HAP-1 (cell line): Measurements from ENCODE around the gene RAB8B.
A peak's percentile ranks its signal among the peaks of the same experiment; 100 is the strongest.

Experiments used
- DNase-seq, 2 experiments: peaks; one replicate each; pipeline ENCODE4 v3.0.0-alpha.2; 2016 to 2020; ENCODE audit warnings: low spot score in 2 of 2
- H3K27me3 ChIP-seq: fragments of 250-450 bp; sonication (Bioruptor Pico); 2 replicates; pipeline ENCODE4 v1.5.1; 2020; ENCODE audit warnings: low read depth, mild to moderate bottlenecking, moderate library complexity
- H3K36me3 ChIP-seq: fragments of 250-450 bp; sonication (Bioruptor Pico); replicated peaks from 2 replicates; pipeline ENCODE4 v1.5.1; 2020; ENCODE audit warnings: mild to moderate bottlenecking
- H3K4me1 ChIP-seq: fragments of 250-450 bp; sonication (Bioruptor Pico); 2 replicates; pipeline ENCODE4 v1.5.1; 2020; ENCODE audit warnings: mild to moderate bottlenecking
- H3K4me3 ChIP-seq: fragments of 250-450 bp; sonication (Bioruptor Pico); 2 replicates; pipeline ENCODE4 v1.5.1; 2020; ENCODE audit warnings: mild to moderate bottlenecking, moderate library complexity
- H3K9me3 ChIP-seq: fragments of 250-450 bp; sonication (Bioruptor Pico); 2 replicates; pipeline ENCODE4 v1.5.1; 2020; ENCODE audit warnings: mild to moderate bottlenecking, moderate library complexity
- in situ Hi-C: fragments of 300-500 bp; cut with MboI; formaldehyde crosslinking; loops from 3 replicates; pipeline ENCODE4 v1.14.3; 2020; ENCODE audit warnings: low sequenced_read_pairs, inconsistent platforms, mixed read lengths

RAB8B gene

GRCh38 chr15:63188926-63189871 lies at the start of gene RAB8B:
Gene RAB8B, plus strand, starts transcription at chr15:63189606. Its CDS starts 19 bp downstream, at chr15:63189625.
- DNase-seq = peak; percentile 100
- Histone ChIP-seq H3K9me3 (no peaks in the 10 kb centered on the region), H3K27me3 (no peaks in the 10 kb centered on the region), H3K4me3 (peak within 1 kb of the TSS; percentile 63), H3K36me3 (no peaks in the 10 kb centered on the region), H3K4me1 (peaks cover 24% of the 10 kb centered on the region)
- in situ Hi-C loops = no loop called here

DNA sequence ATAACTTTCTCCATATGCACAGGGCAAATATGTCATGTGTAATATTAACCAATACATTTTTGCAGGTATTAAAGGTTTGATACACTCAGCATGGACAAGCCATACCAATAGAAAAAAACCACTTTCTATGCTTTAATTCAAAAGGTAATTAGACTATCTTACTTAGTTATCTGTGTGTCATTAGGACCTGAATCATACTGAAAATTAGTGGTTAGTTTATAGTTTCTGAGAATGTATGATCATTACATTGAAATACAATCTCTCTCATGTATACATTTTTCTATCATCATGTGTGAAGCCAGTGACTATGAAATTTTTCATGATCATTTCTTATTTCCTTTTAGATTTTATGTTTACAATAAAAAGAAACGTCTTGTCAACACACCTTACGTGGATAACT lies 48.5 kb upstream of the RAB8B start:
- no peak for DNase-seq
- in situ Hi-C loops = no loop called here

GRCh38 chr15:63145426-63145825 lies 44.0 kb upstream of the RAB8B start:
- Histone ChIP-seq H3K4me1 (no peaks in the 10 kb centered on the region), H3K36me3 (no peaks in the 10 kb centered on the region), H3K9me3 (no peaks in the 10 kb centered on the region), H3K4me3 (no peak overlapping the region), H3K27me3 (no peaks in the 10 kb centered on the region)
- no peak for DNase-seq
- in situ Hi-C loops = no loop called here

More for the DNA sequence above, 48.5 kb upstream of the RAB8B start:
- H3K36me3 ChIP-seq = no peaks in the 10 kb centered on the region
- no peaks in the 10 kb centered on the region for H3K9me3 ChIP-seq
- H3K4me3 ChIP-seq = no peak overlapping the region
- H3K4me1 ChIP-seq = peaks cover 10% of the 10 kb centered on the region
- H3K27me3 ChIP-seq = no peaks in the 10 kb centered on the region

- no peaks in the 10 kb centered on the region for H3K4me1 ChIP-seq
- no peak overlapping the region for H3K4me3 ChIP-seq
- DNase-seq = no peak
- in situ Hi-C loops = no loop called here
- no peaks in the 10 kb centered on the region for H3K27me3 ChIP-seq
- no peaks in the 10 kb centered on the region for H3K9me3 ChIP-seq
- H3K36me3 ChIP-seq = no peaks in the 10 kb centered on the region
These were observed 42.7 kb upstream of the RAB8B start for GRCh38 chr15:63146684-63147083.

DNA sequence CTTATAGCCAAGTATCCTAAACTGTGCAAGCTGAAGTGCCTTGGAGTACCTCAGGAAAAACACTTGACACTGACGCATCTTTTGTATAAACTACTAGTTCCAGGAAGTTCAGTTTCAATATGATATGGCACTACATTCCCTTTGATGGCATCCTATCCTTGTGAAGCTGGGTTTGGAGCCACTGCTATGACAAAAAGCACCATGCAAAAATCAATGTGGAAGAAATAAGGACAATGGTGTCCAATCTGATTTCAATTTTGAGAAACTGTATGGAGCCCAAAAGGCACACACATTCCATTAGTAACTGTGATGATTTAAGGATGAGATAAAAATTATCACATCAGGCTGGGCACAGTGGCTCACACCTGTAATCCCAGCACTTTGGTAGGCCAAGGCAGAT lies 37.7 kb upstream of the RAB8B start:
- Histone ChIP-seq H3K9me3 (no peaks in the 10 kb centered on the region), H3K4me1 (peaks cover 9% of the 10 kb centered on the region), H3K27me3 (no peaks in the 10 kb centered on the region), H3K36me3 (peaks cover 6% of the 10 kb centered on the region; the same call in 1 of the 2 replicates), H3K4me3 (no peak overlapping the region)
- DNase-seq = no peak
- in situ Hi-C loops = loop anchor here (25.0 kb wide), 1 partner anchor 936 kb away; the partner anchor contains the start of genes CIAO2A and SNX1

DNA sequence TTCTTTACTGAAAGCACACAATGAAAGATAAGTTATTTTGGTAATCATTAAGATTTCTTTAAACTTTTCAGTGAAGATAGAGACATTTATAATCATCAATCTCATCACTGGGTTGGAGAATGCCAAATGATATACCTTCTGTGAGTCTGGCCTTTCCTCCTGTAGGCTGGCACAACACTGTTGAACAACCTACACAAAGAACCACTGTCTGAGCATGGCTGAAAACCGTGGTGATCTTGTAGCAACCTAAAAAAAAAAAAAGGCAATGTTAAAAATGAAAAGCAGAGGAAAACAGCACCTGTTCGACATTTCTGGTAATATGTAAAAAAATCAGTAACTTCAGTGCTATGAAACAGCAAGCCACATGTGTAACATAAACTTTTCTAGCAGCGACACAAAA lies 33.9 kb upstream of the RAB8B start:
- Histone ChIP-seq H3K9me3 (no peaks in the 10 kb centered on the region), H3K27me3 (no peaks in the 10 kb centered on the region), H3K4me3 (no peak overlapping the region; the same call in 1 of the 2 replicates), H3K36me3 (peaks cover 6% of the 10 kb centered on the region; the same call in 1 of the 2 replicates), H3K4me1 (peaks cover 9% of the 10 kb centered on the region)
- DNase-seq = no peak
- in situ Hi-C loops = loop anchor here (25.0 kb wide), 1 partner anchor 932 kb away; the partner anchor contains the start of genes CIAO2A and SNX1

- H3K4me3 ChIP-seq = peak overlapping the region; percentile 89
- peak in 1 of 2 experiments; percentile 85 for DNase-seq
- no peaks in the 10 kb centered on the region for H3K27me3 ChIP-seq
- H3K9me3 ChIP-seq = no peaks in the 10 kb centered on the region
- in situ Hi-C loops = loop anchor here (25.0 kb wide), 1 partner anchor 931 kb away; the partner anchor contains the start of genes CIAO2A and SNX1
- H3K4me1 ChIP-seq = peaks cover 9% of the 10 kb centered on the region
- H3K36me3 ChIP-seq = peaks cover 6% of the 10 kb centered on the region; the same call in 1 of the 2 replicates
These were observed 33.2 kb upstream of the RAB8B start for GRCh38 chr15:63156086-63156710.

DNA sequence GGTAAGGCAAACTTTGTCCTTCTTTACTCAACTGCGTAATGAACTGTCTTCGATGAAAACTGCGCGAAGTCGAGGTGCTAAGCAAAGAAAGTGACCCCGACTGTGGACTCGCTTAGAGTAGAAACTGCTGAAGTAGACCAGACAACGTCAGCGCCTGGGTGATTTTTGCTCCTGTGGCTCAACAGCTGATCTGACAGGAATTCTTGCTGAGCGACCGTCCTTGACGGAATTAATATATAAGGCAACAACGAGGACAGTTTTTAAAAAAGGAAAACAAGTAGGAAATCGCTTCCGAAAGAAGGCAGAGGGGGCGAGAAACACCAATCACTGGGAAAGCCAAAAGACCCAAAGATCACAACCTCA lies 32.7 kb upstream of the RAB8B start:
- peak in 1 of 2 experiments; percentile 66 for DNase-seq
- Histone ChIP-seq H3K4me1 (peaks cover 9% of the 10 kb centered on the region), H3K9me3 (no peaks in the 10 kb centered on the region), H3K4me3 (peak overlapping the region; percentile 89), H3K36me3 (peaks cover 6% of the 10 kb centered on the region; the same call in 1 of the 2 replicates), H3K27me3 (no peaks in the 10 kb centered on the region)
- in situ Hi-C loops = loop anchor here (25.0 kb wide), 1 partner anchor 931 kb away; the partner anchor contains the start of genes CIAO2A and SNX1

DNA sequence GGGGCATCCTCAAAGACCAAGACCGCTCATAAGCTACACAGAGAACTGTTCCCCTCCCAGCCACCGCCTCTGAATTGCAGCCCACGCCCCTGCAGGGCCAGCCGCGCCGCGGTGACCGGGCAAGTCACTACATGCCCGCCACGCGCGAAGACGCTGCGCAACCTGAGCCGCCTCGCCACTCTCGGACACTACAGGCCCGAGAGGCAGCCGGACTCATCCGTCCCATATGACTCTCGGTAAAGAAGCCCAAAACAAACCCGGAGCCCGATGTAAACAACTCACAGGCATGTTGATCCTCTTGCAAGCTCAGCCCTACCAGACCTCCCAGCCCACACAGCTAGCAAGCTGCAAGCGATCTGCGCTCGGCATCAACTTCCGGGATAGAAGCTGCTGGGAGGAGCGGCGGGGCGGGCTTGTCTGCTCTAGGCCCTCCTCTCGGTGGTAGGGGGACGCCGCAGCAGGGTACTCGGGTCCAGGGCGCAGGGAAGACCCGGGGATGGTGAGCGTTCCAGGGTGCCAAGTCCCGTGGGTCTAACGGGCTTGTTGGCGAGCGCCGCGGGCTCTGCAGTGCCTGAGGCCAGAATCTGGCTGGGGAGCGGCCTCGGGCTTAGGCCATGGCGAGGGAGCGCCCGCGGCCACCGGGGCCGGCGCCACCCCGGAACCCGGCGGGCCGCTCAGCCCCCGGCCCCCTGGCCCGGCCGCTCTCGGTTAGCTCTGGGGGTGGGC lies 32.1 kb upstream of the RAB8B start, which contains the start of gene RPS27L:
RPS27L (minus strand) TSS at position 360 of the 726 bp plus-strand sequence; CDS start at position 288, 72 bp downstream.
- peak within 1 kb of the TSS; percentile 89 for H3K4me3 ChIP-seq
- H3K27me3 ChIP-seq = no peaks in the 10 kb centered on the region
- in situ Hi-C loops = loop anchor here (25.0 kb wide), 1 partner anchor 930 kb away; the partner anchor contains the start of genes CIAO2A and SNX1
- H3K4me1 ChIP-seq = peaks cover 9% of the 10 kb centered on the region
- no peaks in the 10 kb centered on the region for H3K9me3 ChIP-seq
- H3K36me3 ChIP-seq = peaks cover 6% of the 10 kb centered on the region; the same call in 1 of the 2 replicates
- DNase-seq = peak; percentile 100

DNA sequence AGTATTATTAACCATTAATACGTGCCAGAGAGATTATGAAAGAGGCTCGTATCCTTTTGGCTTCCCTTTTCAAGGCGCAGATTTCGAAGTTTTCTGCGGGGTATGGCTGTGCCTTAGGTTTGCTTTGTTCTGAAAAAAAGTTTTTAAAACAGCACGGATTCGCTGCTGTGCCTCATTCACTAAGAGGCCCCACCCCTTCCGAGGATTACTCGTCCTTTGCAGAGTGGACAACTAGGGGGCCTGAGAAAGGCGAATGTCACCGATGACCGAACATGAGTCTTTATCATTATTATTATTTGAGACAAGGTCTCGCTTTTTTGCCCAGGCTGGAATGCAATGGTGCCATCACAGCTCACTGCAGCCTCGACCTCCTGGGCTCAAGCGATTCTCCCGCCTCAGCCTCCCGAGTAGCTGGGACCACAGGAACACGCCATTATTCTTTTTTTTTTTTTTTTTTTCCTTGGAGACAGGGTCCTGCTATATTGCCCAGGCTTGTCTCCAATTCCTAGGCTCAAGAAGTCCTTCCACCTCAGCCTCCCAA lies 31.4 kb upstream of the RAB8B start:
- DNase-seq = peak; percentile 91
- Histone ChIP-seq H3K27me3 (no peaks in the 10 kb centered on the region), H3K4me3 (peak overlapping the region; percentile 89), H3K9me3 (no peaks in the 10 kb centered on the region), H3K36me3 (peaks cover 6% of the 10 kb centered on the region; the same call in 1 of the 2 replicates), H3K4me1 (peaks cover 9% of the 10 kb centered on the region)
- in situ Hi-C loops = loop anchor here (25.0 kb wide), 1 partner anchor 929 kb away; the partner anchor contains the start of genes CIAO2A and SNX1

GRCh38 chr15:63160638-63161037 lies 28.8 kb upstream of the RAB8B start:
- peaks cover 5% of the 10 kb centered on the region for H3K4me1 ChIP-seq
- no peaks in the 10 kb centered on the region for H3K9me3 ChIP-seq
- H3K36me3 ChIP-seq = no peaks in the 10 kb centered on the region
- no peaks in the 10 kb centered on the region for H3K27me3 ChIP-seq
- H3K4me3 ChIP-seq = no peak overlapping the region
- DNase-seq = no peak
- in situ Hi-C loops = loop anchor here (25.0 kb wide), 1 partner anchor 927 kb away; the partner anchor contains the start of genes CIAO2A and SNX1

GRCh38 chr15:63163217-63163616 lies 26.2 kb upstream of the RAB8B start:
- Histone ChIP-seq H3K36me3 (no peaks in the 10 kb centered on the region), H3K4me3 (no peak overlapping the region), H3K4me1 (no peaks in the 10 kb centered on the region), H3K9me3 (no peaks in the 10 kb centered on the region), H3K27me3 (no peaks in the 10 kb centered on the region)
- DNase-seq = no peak
- in situ Hi-C loops = loop anchor here (25.0 kb wide), 1 partner anchor 924 kb away; the partner anchor contains the start of genes CIAO2A and SNX1
